Caco-2 (cell line): ENCODE results near the gene STAT1. TPM values are rescaled to one million over a fixed set of nuclear protein-coding genes. Genes with fewer than 3 reads are reported as not detected.
A peak's percentile ranks its signal among the peaks of the same experiment; 100 is the strongest.

Experiments
- BruUV-seq: library from RNA; stranded (reverse); fragments of 400-500 nt; replicated peaks from 2 replicates; lab custom pipeline; 2021; lab: Mats Ljungman, UMichigan
- CTCF ChIA-PET: fragments of 300-600 bp; sonication (Branson Sonifier 250); formaldehyde crosslinking; loops from one replicate; lab custom pipeline; 2022; ENCODE audit warnings: antibody characterized with exemption; lab: Charles Lee
- POLR2A ChIA-PET: fragments of 300-600 bp; sonication (Branson Sonifier 250); formaldehyde crosslinking; loops from one replicate; lab custom pipeline; 2022; ENCODE audit warnings: antibody characterized with exemption; lab: Charles Lee
- DNase-seq, 2 experiments: peaks; one replicate each; pipeline versions ENCODE4 v3.0.0 to v3.0.0-alpha.2; 2020 to 2022
- H3K27me3 ChIP-seq: replicated peaks from 2 replicates; pipeline ENCODE4 v1.6.0; 2011; ENCODE audit warnings: low read length; ENCODE audit not compliant: control insufficient read depth, insufficient read depth
- H3K36me3 ChIP-seq: 2 replicates; pipeline ENCODE4 v1.5.1; 2011; ENCODE audit warnings: low read length; ENCODE audit not compliant: control insufficient read depth, insufficient read depth
- H3K4me1 ChIP-seq: fragments of 250-450 bp; sonication (Bioruptor Pico); 2 replicates; pipeline ENCODE4 v1.5.1; 2020; ENCODE audit warnings: mild to moderate bottlenecking
- H3K4me3 ChIP-seq: 2 replicates; pipeline ENCODE4 v1.5.1; 2011; ENCODE audit warnings: low read depth, mild to moderate bottlenecking, control low read depth, low read length
- H3K9me3 ChIP-seq: fragments of 250-450 bp; sonication (Bioruptor Pico); 2 replicates; pipeline ENCODE4 v1.5.1; 2020; ENCODE audit warnings: mild to moderate bottlenecking, moderate library complexity
- H3K27ac Mint-ChIP-seq: one replicate; pipeline ENCODE4 v1.8.0; 2022; ENCODE audit warnings: mixed read lengths; ENCODE audit not compliant: unreplicated experiment
- H3K27me3 Mint-ChIP-seq: one replicate; pipeline ENCODE4 v1.8.0; 2022; ENCODE audit warnings: mixed read lengths; ENCODE audit not compliant: insufficient read depth, unreplicated experiment
- H3K36me3 Mint-ChIP-seq: one replicate; pipeline ENCODE4 v1.8.0; 2022; ENCODE audit warnings: mild to moderate bottlenecking, mixed read lengths; ENCODE audit not compliant: insufficient read depth, unreplicated experiment
- H3K4me1 Mint-ChIP-seq: one replicate; pipeline ENCODE4 v1.8.0; 2022; ENCODE audit warnings: low read depth, mixed read lengths; ENCODE audit not compliant: unreplicated experiment
- H3K4me3 Mint-ChIP-seq: one replicate; pipeline ENCODE4 v1.8.0; 2022; ENCODE audit warnings: mild to moderate bottlenecking, moderate library complexity, mixed read lengths; ENCODE audit not compliant: unreplicated experiment
- H3K9me3 Mint-ChIP-seq: one replicate; pipeline ENCODE4 v1.8.0; 2022; ENCODE audit warnings: mixed read lengths; ENCODE audit not compliant: unreplicated experiment
- intact Hi-C: fragments of 100-400 bp; cut with micrococcal nuclease; formaldehyde crosslinking; loops from one replicate; pipeline ENCODE4 v1.10.0; 2022; ENCODE audit not compliant: unreplicated experiment
- total RNA-seq: library from RNA; stranded (reverse); gene quantifications from 2 replicates; pipeline ENCODE4 v1.2.3, GENCODE V29; 2022
- TF ChIP-seq, protein P1 (sequence below), 2 experiments: fragments of 200-600 bp in 1 of 2; IDR thresholded peaks; 1 replicate in 1 of 2; 2 replicates in 1 of 2; pipeline versions ENCODE4 v1.5.1 to v1.8.0; 2011 to 2022; ENCODE audit warnings: antibody characterized with exemption in 1 of 2, control low read depth in 1 of 2, inconsistent platforms in 1 of 2, low read depth in 1 of 2, low read length in 1 of 2, mild to moderate bottlenecking in 1 of 2, moderate library complexity in 1 of 2; ENCODE audit not compliant: insufficient read depth in 1 of 2, severe bottlenecking in 1 of 2, unreplicated experiment in 1 of 2

The STAT1 gene
- total RNA-seq, 1 experiment from 2014 or later: 126 TPM

DNA sequence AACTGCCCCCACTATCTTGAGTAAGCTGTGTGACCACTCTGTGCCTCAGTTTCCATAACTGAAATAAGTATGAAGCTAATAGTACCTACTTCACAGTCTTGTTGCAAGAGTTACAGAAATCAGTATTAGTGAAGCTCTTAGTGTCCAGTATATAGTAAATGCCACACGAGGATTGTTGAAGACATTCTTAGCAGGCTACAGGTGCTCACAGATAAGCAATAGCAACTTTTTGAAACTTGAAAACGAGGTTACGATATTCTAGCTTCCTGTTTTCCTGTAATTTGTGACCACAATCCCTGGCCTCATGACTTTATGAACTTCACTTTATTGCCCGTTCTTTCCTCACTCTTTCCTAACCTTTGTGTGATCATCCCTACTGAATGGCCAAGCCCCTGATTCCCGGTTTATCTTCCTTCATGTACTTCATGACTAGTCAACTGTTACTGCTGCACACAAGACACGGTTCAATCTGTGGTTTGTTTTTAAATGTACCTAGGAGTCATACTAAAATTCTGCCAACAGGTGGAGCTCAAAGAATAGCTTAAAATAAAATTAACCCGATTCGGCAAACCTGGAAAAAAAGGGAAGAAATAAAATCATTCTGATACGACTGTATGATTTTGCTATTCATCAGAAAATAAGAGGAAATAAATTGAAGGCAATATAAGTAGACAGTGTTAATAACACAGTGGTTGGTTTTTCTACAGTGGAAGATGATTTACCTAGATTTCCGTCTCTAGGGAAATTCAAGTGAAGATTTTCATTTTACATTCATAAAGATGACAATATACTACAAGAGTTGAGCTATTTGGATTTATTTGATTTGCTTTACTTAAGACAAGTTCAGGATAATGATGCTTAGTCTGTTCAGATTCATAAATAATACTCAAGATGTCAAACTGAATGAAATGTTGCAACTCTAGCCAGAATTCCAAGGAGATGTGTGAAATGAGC lies 38.1 kb upstream of the STAT1 start:
- TF ChIP-seq, protein P1, sequence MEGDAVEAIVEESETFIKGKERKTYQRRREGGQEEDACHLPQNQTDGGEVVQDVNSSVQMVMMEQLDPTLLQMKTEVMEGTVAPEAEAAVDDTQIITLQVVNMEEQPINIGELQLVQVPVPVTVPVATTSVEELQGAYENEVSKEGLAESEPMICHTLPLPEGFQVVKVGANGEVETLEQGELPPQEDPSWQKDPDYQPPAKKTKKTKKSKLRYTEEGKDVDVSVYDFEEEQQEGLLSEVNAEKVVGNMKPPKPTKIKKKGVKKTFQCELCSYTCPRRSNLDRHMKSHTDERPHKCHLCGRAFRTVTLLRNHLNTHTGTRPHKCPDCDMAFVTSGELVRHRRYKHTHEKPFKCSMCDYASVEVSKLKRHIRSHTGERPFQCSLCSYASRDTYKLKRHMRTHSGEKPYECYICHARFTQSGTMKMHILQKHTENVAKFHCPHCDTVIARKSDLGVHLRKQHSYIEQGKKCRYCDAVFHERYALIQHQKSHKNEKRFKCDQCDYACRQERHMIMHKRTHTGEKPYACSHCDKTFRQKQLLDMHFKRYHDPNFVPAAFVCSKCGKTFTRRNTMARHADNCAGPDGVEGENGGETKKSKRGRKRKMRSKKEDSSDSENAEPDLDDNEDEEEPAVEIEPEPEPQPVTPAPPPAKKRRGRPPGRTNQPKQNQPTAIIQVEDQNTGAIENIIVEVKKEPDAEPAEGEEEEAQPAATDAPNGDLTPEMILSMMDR (IDR thresholded peaks at IDR 0.05; ENCODE audit: insufficient read depth in 1 of 2, low read depth in 1 of 2, low read length in 1 of 2, severe bottlenecking in 1 of 2, unreplicated experiment in 1 of 2): peak; percentile 61
- H3K9me3 ChIP-seq: no peaks in the 10 kb centered on the region
- intact Hi-C loops: loop anchor here (1.0 to 5.0 kb wide), 4 partner anchors 103 to 469 kb away; no protein-coding TSS in a partner anchor
- no TSS peak for BruUV-seq
- peaks cover 14% of the 10 kb centered on the region for H3K4me1 ChIP-seq
- Mint-ChIP-seq H3K27ac (no peak overlapping the region), H3K27me3 (peaks cover 6% of the 10 kb centered on the region), H3K4me1 (no peaks in the 10 kb centered on the region), H3K9me3 (no peaks in the 10 kb centered on the region), H3K36me3 (no peaks in the 10 kb centered on the region), H3K4me3 (no peak overlapping the region)
- ChIA-PET CTCF (interaction anchor here (0.6 to 3.8 kb wide), 19 partner anchors 10 to 514 kb away, joined by 3 to 68 read pairs (median 3); partner anchors contain the start of genes MYO1B and STAT4), POLR2A (interaction anchor here (0.6 to 1.0 kb wide), 3 partner anchors 32 to 235 kb away, joined by 3 to 4 read pairs (median 4); no protein-coding TSS in a partner anchor)
- no peak overlapping the region for H3K4me3 ChIP-seq
- DNase-seq: peak in 1 of 2 experiments; percentile 44
- H3K27me3 ChIP-seq: no peaks in the 10 kb centered on the region
- no peaks in the 10 kb centered on the region for H3K36me3 ChIP-seq

- intact Hi-C loops: loop anchor here (5.0 kb wide), 2 partner anchors 266 to 451 kb away; no protein-coding TSS in a partner anchor
- Mint-ChIP-seq H3K4me1 (no peaks in the 10 kb centered on the region), H3K36me3 (no peaks in the 10 kb centered on the region), H3K4me3 (no peak overlapping the region), H3K9me3 (no peaks in the 10 kb centered on the region), H3K27me3 (peaks cover 6% of the 10 kb centered on the region), H3K27ac (no peak overlapping the region)
- TF ChIP-seq, protein P1 (IDR thresholded peaks at IDR 0.05; ENCODE audit: insufficient read depth in 1 of 2, low read depth in 1 of 2, low read length in 1 of 2, severe bottlenecking in 1 of 2, unreplicated experiment in 1 of 2): no peak
- no peaks in the 10 kb centered on the region for H3K36me3 ChIP-seq
- no peak for DNase-seq
- ChIA-PET POLR2A (no interaction called here), CTCF (interaction anchor here (1.0 to 3.8 kb wide), 4 partner anchors 93 to 195 kb away, joined by 3 to 68 read pairs (median 8); partner anchors contain the start of genes MYO1B and STAT4)
- H3K27me3 ChIP-seq: no peaks in the 10 kb centered on the region
- H3K9me3 ChIP-seq: no peaks in the 10 kb centered on the region
- peaks cover 14% of the 10 kb centered on the region for H3K4me1 ChIP-seq
- no TSS peak for BruUV-seq
- H3K4me3 ChIP-seq: no peak overlapping the region
Measured at GRCh38 chr2:191051177-191051576, 37.2 kb upstream of the STAT1 start.

GRCh38 chr2:191050640-191050987 lies 36.6 kb upstream of the STAT1 start:
- no peak overlapping the region for H3K27ac Mint-ChIP-seq
- intact Hi-C loops: loop anchor here (5.0 kb wide), 2 partner anchors 267 to 452 kb away; no protein-coding TSS in a partner anchor
- Histone ChIP-seq H3K27me3 (no peaks in the 10 kb centered on the region), H3K4me1 (peaks cover 14% of the 10 kb centered on the region), H3K36me3 (no peaks in the 10 kb centered on the region), H3K9me3 (no peaks in the 10 kb centered on the region), H3K4me3 (no peak overlapping the region)
- CTCF ChIA-PET: interaction anchor here (0.8 to 3.8 kb wide), 3 partner anchors 19 to 105 kb away, joined by 3 to 68 read pairs (median 3); no protein-coding TSS in a partner anchor
- TF ChIP-seq, protein P1 (IDR thresholded peaks at IDR 0.05; ENCODE audit: insufficient read depth in 1 of 2, low read depth in 1 of 2, low read length in 1 of 2, severe bottlenecking in 1 of 2, unreplicated experiment in 1 of 2): no peak
- no peaks in the 10 kb centered on the region for H3K4me1 Mint-ChIP-seq
- no TSS peak for BruUV-seq
- peaks cover 6% of the 10 kb centered on the region for H3K27me3 Mint-ChIP-seq
- DNase-seq: no peak
- H3K4me3 Mint-ChIP-seq: no peak overlapping the region
- POLR2A ChIA-PET: no interaction called here
- H3K9me3 Mint-ChIP-seq: no peaks in the 10 kb centered on the region
- H3K36me3 Mint-ChIP-seq: no peaks in the 10 kb centered on the region
